CD4-positive, alpha-beta T cell (primary cell): Measurements from ENCODE around the gene TSHZ2. TPM values are rescaled to one million over a fixed set of nuclear protein-coding genes. Genes with fewer than 3 reads are reported as not detected.

Experiments
- ATAC-seq: fragments of 200-7000 bp; cut with Tn5 transposase; one replicate; pipeline ENCODE4 v1.10.0; 2022; ENCODE audit warnings: mild to moderate bottlenecking; ENCODE audit not compliant: poor library complexity
- CTCF ChIA-PET: fragments of 350-600 bp; sonication (Branson Sonifier 250); formaldehyde crosslinking; loops from one replicate; lab custom pipeline; 2021; ENCODE audit warnings: antibody characterized with exemption, inconsistent platforms; lab: Charles Lee
- POLR2A ChIA-PET: fragments of 350-600 bp; sonication (Branson Sonifier 250); formaldehyde crosslinking; loops from one replicate; lab custom pipeline; 2021; ENCODE audit warnings: antibody characterized with exemption, inconsistent platforms; lab: Charles Lee
- DNase-seq, 14 experiments: peaks; one replicate each; pipeline ENCODE4 v3.0.0-alpha.2; 2013 to 2020; ENCODE audit warnings: mixed read lengths in 2 of 14
- H3K27ac ChIP-seq, 2 donors: one replicate each; pipeline versions ENCODE4 v1.5.1 to v1.7.0; 2013; ENCODE audit warnings: low read length in 2 of 2, low read depth in 1 of 2, mild to moderate bottlenecking in 1 of 2
- H3K27me3 ChIP-seq, 2 experiments: 1 replicate in 1 of 2; 2 replicates in 1 of 2; pipeline versions ENCODE4 v1.6.1 to v1.7.0; 2013; ENCODE audit warnings: low read length in 2 of 2, control low read depth in 1 of 2, mild to moderate bottlenecking in 1 of 2, moderate library complexity in 1 of 2; ENCODE audit not compliant: insufficient read depth in 2 of 2, control insufficient read depth in 1 of 2
- H3K36me3 ChIP-seq: one replicate; pipeline ENCODE4 v1.6.1; 2013; ENCODE audit warnings: low read length, control low read depth; ENCODE audit not compliant: insufficient read depth
- H3K4me1 ChIP-seq: one replicate; pipeline ENCODE4 v1.6.1; 2013; ENCODE audit warnings: low read length, control low read depth; ENCODE audit not compliant: insufficient read depth
- H3K4me3 ChIP-seq: one replicate; pipeline ENCODE4 v1.5.1; 2013; ENCODE audit warnings: mild to moderate bottlenecking, low read length, moderate library complexity
- H3K9me3 ChIP-seq, 2 experiments: 1 replicate in 1 of 2; 2 replicates in 1 of 2; pipeline versions ENCODE4 v1.6.1 to v1.7.0; 2013; ENCODE audit warnings: low read length in 2 of 2, mild to moderate bottlenecking in 2 of 2, control low read depth in 1 of 2, moderate library complexity in 1 of 2; ENCODE audit not compliant: control insufficient read depth in 1 of 2, insufficient read depth in 1 of 2
- H3K27ac Mint-ChIP-seq: one replicate; pipeline ENCODE4 v1.8.0; 2020; ENCODE audit warnings: mixed read lengths
- H3K27me3 Mint-ChIP-seq: one replicate; pipeline ENCODE4 v1.8.0; 2021; ENCODE audit warnings: mixed read lengths
- H3K36me3 Mint-ChIP-seq: one replicate; pipeline ENCODE4 v1.8.0; 2021; ENCODE audit warnings: low read depth, mixed read lengths
- H3K4me1 Mint-ChIP-seq: one replicate; pipeline ENCODE4 v1.8.0; 2021; ENCODE audit warnings: low read depth, mixed read lengths
- H3K4me3 Mint-ChIP-seq: one replicate; pipeline ENCODE4 v1.8.0; 2020; ENCODE audit warnings: mild to moderate bottlenecking, mixed read lengths
- H3K9me3 Mint-ChIP-seq: one replicate; pipeline ENCODE4 v1.8.0; 2020; ENCODE audit warnings: mixed read lengths
- intact Hi-C, 2 experiments: fragments of 100-400 bp; cut with DNase I in 1 of 2; cut with micrococcal nuclease in 1 of 2; formaldehyde crosslinking; loops; one replicate each; pipeline versions ENCODE4 v1.15.1 to v1.9.0; 2023 to 2025; cut with DNase I, micrococcal nuclease
- total RNA-seq, 174 experiments: library from RNA in 2 of 174; stranded (reverse) in 2 of 174; gene quantifications; one replicate each; pipeline ENCODE4 v1.2.3 and lab custom pipeline; 2021 to 2026
- TF ChIP-seq, protein P1 (sequence below): fragments of 200-600 bp; IDR thresholded peaks from one replicate; pipeline ENCODE4 v1.8.0; 2022; ENCODE audit warnings: antibody characterized with exemption, mild to moderate bottlenecking

Gene TSHZ2
- total RNA-seq, 2 experiments from 2014 or later = 26.1 to 27.4 TPM

GRCh38 chr20:53252002-53252401, 279.8 kb downstream of the TSHZ2 start:
- ChIA-PET CTCF (no interaction called here), POLR2A (no interaction called here)
- intact Hi-C loops = no loop called here
- Mint-ChIP-seq H3K27ac (no peak overlapping the region), H3K9me3 (no peaks in the 10 kb centered on the region), H3K36me3 (peaks cover 30% of the 10 kb centered on the region), H3K27me3 (no peaks in the 10 kb centered on the region), H3K4me1 (no peaks in the 10 kb centered on the region), H3K4me3 (no peak overlapping the region)
- H3K27ac ChIP-seq = no peak overlapping the region
- H3K9me3 ChIP-seq = peaks cover 0 to 5% of the 10 kb centered on the region in 2 experiments
- H3K27me3 ChIP-seq = no peaks in the 10 kb centered on the region
- H3K36me3 ChIP-seq = peaks cover 2% of the 10 kb centered on the region
- no peaks in the 10 kb centered on the region for H3K4me1 ChIP-seq
- H3K4me3 ChIP-seq = no peak overlapping the region
- TF ChIP-seq, protein P1, sequence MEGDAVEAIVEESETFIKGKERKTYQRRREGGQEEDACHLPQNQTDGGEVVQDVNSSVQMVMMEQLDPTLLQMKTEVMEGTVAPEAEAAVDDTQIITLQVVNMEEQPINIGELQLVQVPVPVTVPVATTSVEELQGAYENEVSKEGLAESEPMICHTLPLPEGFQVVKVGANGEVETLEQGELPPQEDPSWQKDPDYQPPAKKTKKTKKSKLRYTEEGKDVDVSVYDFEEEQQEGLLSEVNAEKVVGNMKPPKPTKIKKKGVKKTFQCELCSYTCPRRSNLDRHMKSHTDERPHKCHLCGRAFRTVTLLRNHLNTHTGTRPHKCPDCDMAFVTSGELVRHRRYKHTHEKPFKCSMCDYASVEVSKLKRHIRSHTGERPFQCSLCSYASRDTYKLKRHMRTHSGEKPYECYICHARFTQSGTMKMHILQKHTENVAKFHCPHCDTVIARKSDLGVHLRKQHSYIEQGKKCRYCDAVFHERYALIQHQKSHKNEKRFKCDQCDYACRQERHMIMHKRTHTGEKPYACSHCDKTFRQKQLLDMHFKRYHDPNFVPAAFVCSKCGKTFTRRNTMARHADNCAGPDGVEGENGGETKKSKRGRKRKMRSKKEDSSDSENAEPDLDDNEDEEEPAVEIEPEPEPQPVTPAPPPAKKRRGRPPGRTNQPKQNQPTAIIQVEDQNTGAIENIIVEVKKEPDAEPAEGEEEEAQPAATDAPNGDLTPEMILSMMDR = no peak
- DNase-seq (no peak), ATAC-seq (no peak)

GRCh38 chr20:53253668-53254067, 281.5 kb downstream of the TSHZ2 start:
- Mint-ChIP-seq H3K27me3 (no peaks in the 10 kb centered on the region), H3K9me3 (no peaks in the 10 kb centered on the region), H3K4me1 (no peaks in the 10 kb centered on the region), H3K36me3 (peaks cover 33% of the 10 kb centered on the region), H3K27ac (no peak overlapping the region), H3K4me3 (no peak overlapping the region)
- ChIA-PET CTCF (interaction anchor here (0.6 kb wide), 1 partner anchor 257 kb away, joined by 3 read pairs; no protein-coding TSS in a partner anchor), POLR2A (no interaction called here)
- TF ChIP-seq, protein P1 = no peak
- Histone ChIP-seq H3K9me3 (peaks cover 0 to 5% of the 10 kb centered on the region in 2 experiments), H3K36me3 (peaks cover 2% of the 10 kb centered on the region), H3K27ac (no peak overlapping the region), H3K27me3 (no peaks in the 10 kb centered on the region), H3K4me1 (no peaks in the 10 kb centered on the region), H3K4me3 (no peak overlapping the region)
- intact Hi-C loops = no loop called here
- ATAC-seq = no peak
- no peak for DNase-seq

DNA sequence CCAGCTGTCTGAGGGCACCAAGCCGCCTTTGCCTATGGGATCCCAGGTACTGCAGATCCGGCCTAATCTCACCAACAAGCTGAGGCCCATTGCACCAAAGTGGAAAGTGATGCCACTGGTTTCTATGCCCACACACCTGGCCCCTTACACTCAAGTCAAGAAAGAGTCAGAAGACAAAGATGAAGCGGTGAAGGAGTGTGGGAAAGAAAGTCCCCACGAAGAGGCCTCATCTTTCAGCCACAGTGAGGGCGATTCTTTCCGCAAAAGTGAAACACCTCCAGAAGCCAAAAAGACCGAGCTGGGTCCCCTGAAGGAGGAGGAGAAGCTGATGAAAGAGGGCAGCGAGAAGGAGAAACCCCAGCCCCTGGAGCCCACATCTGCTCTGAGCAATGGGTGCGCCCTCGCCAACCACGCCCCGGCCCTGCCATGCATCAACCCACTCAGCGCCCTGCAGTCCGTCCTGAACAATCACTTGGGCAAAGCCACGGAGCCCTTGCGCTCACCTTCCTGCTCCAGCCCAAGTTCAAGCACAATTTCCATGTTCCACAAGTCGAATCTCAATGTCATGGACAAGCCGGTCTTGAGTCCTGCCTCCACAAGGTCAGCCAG, 283.0 kb downstream of the TSHZ2 start:
- intact Hi-C loops = no loop called here
- no peak for ATAC-seq
- Histone ChIP-seq H3K9me3 (peaks cover 0 to 5% of the 10 kb centered on the region in 2 experiments), H3K27me3 (no peaks in the 10 kb centered on the region), H3K36me3 (peaks cover 2% of the 10 kb centered on the region), H3K4me3 (no peak overlapping the region), H3K4me1 (no peaks in the 10 kb centered on the region), H3K27ac (no peak overlapping the region)
- CTCF ChIA-PET = no interaction called here
- TF ChIP-seq, protein P1 = no peak
- peaks cover 33% of the 10 kb centered on the region for H3K36me3 Mint-ChIP-seq
- no peaks in the 10 kb centered on the region for H3K27me3 Mint-ChIP-seq
- POLR2A ChIA-PET = no interaction called here
- no peaks in the 10 kb centered on the region for H3K4me1 Mint-ChIP-seq
- H3K4me3 Mint-ChIP-seq = no peak overlapping the region
- no peak for DNase-seq
- H3K9me3 Mint-ChIP-seq = no peaks in the 10 kb centered on the region
- H3K27ac Mint-ChIP-seq = no peak overlapping the region
